IMR-90 (cell line): ENCODE data around the gene POLR3G. TPM values are rescaled to one million over a fixed set of nuclear protein-coding genes. Genes with fewer than 3 reads are reported as not detected.

Experiments
- ATAC-seq: fragments of 200-7000 bp; cut with Tn5 transposase; 2 replicates; pipeline ENCODE4 v1.9.1; 2020; ENCODE audit warnings: low read depth, mild to moderate bottlenecking, moderate library complexity
- BruUV-seq: library from RNA; stranded (reverse); fragments of 400-500 nt; replicated peaks from 2 replicates; lab custom pipeline; 2021; lab: Mats Ljungman, UMichigan
- CTCF ChIA-PET: fragments of 300-600 bp; formaldehyde crosslinking; extraction: SDS; loops from one replicate; lab custom pipeline; 2021; ENCODE audit warnings: antibody characterized with exemption; lab: Yijun Ruan, JAX
- POLR2A ChIA-PET: fragments of 300-600 bp; sonication (Branson Sonifier 250); formaldehyde crosslinking; loops from one replicate; lab custom pipeline; 2022; ENCODE audit warnings: antibody characterized with exemption; ENCODE audit not compliant: unreplicated experiment; lab: Charles Lee
- DNase-seq: peaks from one replicate; pipeline ENCODE4 v3.0.0; 2013
- H2AFZ ChIP-seq: replicated peaks from 2 replicates; pipeline ENCODE3; 2013; ENCODE audit warnings: low read length, mild to moderate bottlenecking; ENCODE audit not compliant: poor library complexity
- H2AK5ac ChIP-seq: 2 replicates; pipeline ENCODE4 v1.6.1; 2013; ENCODE audit warnings: low read depth, low read length, inconsistent platforms
- H2AK9ac ChIP-seq: replicated peaks from 2 replicates; pipeline ENCODE3; 2013; ENCODE audit warnings: mild to moderate bottlenecking, low read depth, low read length, moderate library complexity; ENCODE audit not compliant: poor library complexity
- H2BK120ac ChIP-seq: 2 replicates; pipeline ENCODE4 v1.6.1; 2013; ENCODE audit warnings: low read depth, low read length, inconsistent platforms
- H2BK15ac ChIP-seq: 3 replicates; pipeline ENCODE4 v1.6.1; 2013; ENCODE audit warnings: low read depth, low read length, inconsistent platforms
- H2BK20ac ChIP-seq: 2 replicates; pipeline ENCODE4 v1.6.1; 2013; ENCODE audit warnings: low read depth, mild to moderate bottlenecking, inconsistent platforms, low read length, moderate library complexity
- H2BK5ac ChIP-seq: 2 replicates; pipeline ENCODE4 v1.6.1; 2013; ENCODE audit warnings: mild to moderate bottlenecking, low read depth, low read length, inconsistent platforms; ENCODE audit not compliant: poor library complexity, severe bottlenecking
- H3K14ac ChIP-seq: replicated peaks from 2 replicates; pipeline ENCODE4 v1.6.1; 2013; ENCODE audit warnings: low read depth, low read length, inconsistent platforms
- H3K18ac ChIP-seq: 2 replicates; pipeline ENCODE4 v1.6.1; 2013; ENCODE audit warnings: low read depth, low read length, control low read depth
- H3K23ac ChIP-seq: 2 replicates; pipeline ENCODE4 v1.6.1; 2013; ENCODE audit warnings: low read depth, low read length, inconsistent platforms
- H3K27ac ChIP-seq: 2 replicates; pipeline ENCODE4 v1.5.1; 2013; ENCODE audit warnings: mild to moderate bottlenecking, control low read depth, low read length; ENCODE audit not compliant: insufficient read depth
- H3K27me3 ChIP-seq: 2 replicates; pipeline ENCODE4 v1.6.1; 2013; ENCODE audit warnings: low read length; ENCODE audit not compliant: control insufficient read depth, insufficient read depth
- H3K36me3 ChIP-seq: 2 replicates; pipeline ENCODE4 v1.6.1; 2013; ENCODE audit warnings: low read length, mixed read lengths; ENCODE audit not compliant: control insufficient read depth, insufficient read depth
- H3K4ac ChIP-seq: 2 replicates; pipeline ENCODE4 v1.6.1; 2013; ENCODE audit warnings: low read depth, low read length, inconsistent platforms
- H3K4me1 ChIP-seq: 2 replicates; pipeline ENCODE4 v1.6.1; 2013; ENCODE audit warnings: low read length, mixed read lengths; ENCODE audit not compliant: control insufficient read depth, insufficient read depth
- H3K4me2 ChIP-seq: 2 replicates; pipeline ENCODE4 v1.6.1; 2013; ENCODE audit warnings: low read depth, mild to moderate bottlenecking, control low read depth, low read length, moderate library complexity
- H3K4me3 ChIP-seq: 2 replicates; pipeline ENCODE4 v1.5.1; 2013; ENCODE audit warnings: low read depth, mild to moderate bottlenecking, control low read depth, low read length, moderate library complexity; ENCODE audit not compliant: insufficient read depth
- H3K56ac ChIP-seq: 2 replicates; pipeline ENCODE4 v1.6.1; 2013; ENCODE audit warnings: low read length, inconsistent platforms; ENCODE audit not compliant: insufficient read depth; ENCODE audit errors: extremely low read depth
- H3K79me1 ChIP-seq, 2 experiments: 2 replicates each; pipeline ENCODE4 v1.6.1; 2013; ENCODE audit warnings: low read length in 2 of 2, inconsistent platforms in 1 of 2, low read depth in 1 of 2
- H3K9ac ChIP-seq: 2 replicates; pipeline ENCODE4 v1.6.1; 2013; ENCODE audit warnings: low read depth, low read length, control low read depth
- H3K9me1 ChIP-seq: 2 replicates; pipeline ENCODE4 v1.6.1; 2013; ENCODE audit warnings: low read length, inconsistent platforms; ENCODE audit not compliant: insufficient read depth
- H3K9me3 ChIP-seq: 2 replicates; pipeline ENCODE4 v1.6.1; 2013; ENCODE audit warnings: low read length; ENCODE audit not compliant: control insufficient read depth, insufficient read depth
- H4K20me1 ChIP-seq: 2 replicates; pipeline ENCODE4 v1.6.1; 2013; ENCODE audit warnings: low read length, inconsistent platforms; ENCODE audit not compliant: insufficient read depth
- H4K5ac ChIP-seq: 2 replicates; pipeline ENCODE4 v1.6.1; 2013; ENCODE audit warnings: mild to moderate bottlenecking, low read depth, low read length, control low read depth
- H4K8ac ChIP-seq, 2 experiments: 2 replicates each; pipeline ENCODE4 v1.6.1; 2013; ENCODE audit warnings: low read depth in 2 of 2, low read length in 2 of 2, control low read depth in 1 of 2, inconsistent platforms in 1 of 2
- H4K91ac ChIP-seq: 2 replicates; pipeline ENCODE4 v1.6.1; 2013; ENCODE audit warnings: low read depth, low read length, inconsistent platforms; ENCODE audit not compliant: insufficient read depth
- BHLHE40 ChIP-seq: fragments of 150-350 bp; IDR thresholded peaks from 2 replicates; pipeline ENCODE4 v1.6.1; 2016; ENCODE audit warnings: mild to moderate bottlenecking, low read depth, low read length
- CEBPB ChIP-seq: IDR thresholded peaks from 2 replicates; pipeline ENCODE4 v1.6.1; 2012; ENCODE audit warnings: low read depth, low read length, improper control_type of control experiment
- CHD1 ChIP-seq: IDR thresholded peaks from 2 replicates; pipeline ENCODE4 v1.6.1; 2012; ENCODE audit warnings: low read depth, low read length, improper control_type of control experiment
- FOS ChIP-seq: fragments of 150-350 bp; IDR thresholded peaks from 2 replicates; pipeline ENCODE4 v1.6.1; 2016; ENCODE audit warnings: low read depth, low read length
- MAFK ChIP-seq: IDR thresholded peaks from 2 replicates; pipeline ENCODE4 v1.6.1; 2012; ENCODE audit warnings: low read depth, low read length, improper control_type of control experiment
- MAZ ChIP-seq: IDR thresholded peaks from 2 replicates; pipeline ENCODE4 v1.6.1; 2012; ENCODE audit warnings: low read depth, mild to moderate bottlenecking, low read length, improper control_type of control experiment, moderate library complexity, borderline replicate concordance
- MXI1 ChIP-seq: IDR thresholded peaks from 2 replicates; pipeline ENCODE4 v1.6.1; 2012; ENCODE audit warnings: low read depth, mild to moderate bottlenecking, low read length, moderate library complexity, borderline replicate concordance
- NFE2L2 ChIP-seq: fragments of 150-350 bp; IDR thresholded peaks from 2 replicates; pipeline ENCODE4 v1.6.1; 2016; ENCODE audit warnings: low read depth, mild to moderate bottlenecking, low read length
- POLR2A ChIP-seq: IDR thresholded peaks from 2 replicates; pipeline ENCODE4 v1.6.1; 2012; ENCODE audit warnings: mild to moderate bottlenecking, low read depth, low read length
- RAD21 ChIP-seq: IDR thresholded peaks from 2 replicates; pipeline ENCODE4 v1.6.1; 2012; ENCODE audit warnings: low read length, improper control_type of control experiment
- RCOR1 ChIP-seq: IDR thresholded peaks from 2 replicates; pipeline ENCODE4 v1.6.1; 2012; ENCODE audit warnings: mild to moderate bottlenecking, low read length, improper control_type of control experiment; ENCODE audit not compliant: insufficient replicate concordance
- RFX5 ChIP-seq: IDR thresholded peaks from 2 replicates; pipeline ENCODE4 v1.8.0; 2012; ENCODE audit warnings: low read depth, mild to moderate bottlenecking, low read length, moderate library complexity
- SMC3 ChIP-seq: fragments of 150-350 bp; IDR thresholded peaks from 2 replicates; pipeline ENCODE4 v1.6.1; 2016; ENCODE audit warnings: low read depth, mild to moderate bottlenecking, antibody characterized with exemption, low read length, moderate library complexity
- dilution Hi-C: fragments of 300-500 bp; cut with HindIII; formaldehyde crosslinking; loops from one replicate; pipeline ENCODE4 v1.14.3; 2018; ENCODE audit warnings: low sequenced_read_pairs; ENCODE audit not compliant: unreplicated experiment
- in situ Hi-C: fragments of 300-500 bp; cut with MboI; formaldehyde crosslinking; loops from 3 replicates; pipeline ENCODE4 v1.14.3; 2019; ENCODE audit warnings: low sequenced_read_pairs, inconsistent platforms, mixed read lengths
- intact Hi-C: fragments of 100-400 bp; cut with micrococcal nuclease; formaldehyde crosslinking; loops from 2 replicates; pipeline ENCODE4 v1.10.0; 2022
- polyA plus RNA-seq, 3 experiments: library from polyadenylated mRNA; depleted of rRNA; stranded (reverse); fragments of >200 nt; gene quantifications; 2 replicates each; pipeline ENCODE4 v1.2.3, GENCODE V29; 2012; ENCODE audit warnings: low replicate concordance in 1 of 3
- total RNA-seq: library from RNA; depleted of rRNA; stranded (reverse); fragments of >200 nt; gene quantifications from 2 replicates; pipeline ENCODE4 v1.2.3, GENCODE V29; 2012
- TF ChIP-seq, protein P1 (sequence below): fragments of 150-350 bp; IDR thresholded peaks from 2 replicates; pipeline ENCODE4 v1.6.1; 2017; ENCODE audit warnings: mild to moderate bottlenecking, antibody characterized with exemption, low read length, low read depth
- TF ChIP-seq, protein P2 (sequence below): conservative IDR thresholded peaks from 2 replicates; pipeline ENCODE4 v1.5.1; 2012; ENCODE audit warnings: mild to moderate bottlenecking, low read depth, low read length, improper control_type of control experiment
- TF ChIP-seq, protein P3 (sequence below): fragments of 150-350 bp; IDR thresholded peaks from 2 replicates; pipeline ENCODE4 v1.6.1; 2016; ENCODE audit warnings: low read depth, mild to moderate bottlenecking, low read length, moderate library complexity, borderline replicate concordance

Gene POLR3G
- total and polyA plus RNA-seq, 2 of the 4 experiments (the other 2 are of a cell fraction), result 10.6 to 11.6 TPM

DNA sequence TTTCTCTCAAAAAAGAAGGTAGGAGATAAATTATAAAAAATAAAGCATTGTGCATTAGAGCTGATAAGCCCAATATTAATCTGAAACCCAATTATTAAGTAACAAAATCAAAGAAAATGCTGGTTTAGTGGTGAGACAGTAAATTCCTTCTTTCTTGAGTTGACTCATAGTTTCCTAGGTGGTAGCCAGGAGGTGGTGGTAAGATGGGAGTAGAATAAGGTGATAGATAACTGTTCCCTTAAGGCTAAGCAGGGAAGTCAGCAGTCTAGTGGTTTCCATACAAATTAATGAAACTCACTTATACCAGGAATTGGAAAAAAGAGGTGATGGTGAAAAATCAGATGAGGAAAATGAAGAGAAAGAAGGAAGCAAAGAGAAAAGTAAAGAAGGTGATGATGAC, 31.6 kb downstream of the POLR3G start:
- H3K9me3 ChIP-seq, result no peaks in the 10 kb centered on the region
- H4K20me1 ChIP-seq, result no peaks in the 10 kb centered on the region
- H3K79me1 ChIP-seq, result no peaks in the 10 kb centered on the region; a peak in 1 of 4 replicates
- TF ChIP-seq MXI1, result no peak
- no peak for TF ChIP-seq RCOR1
- no peak for TF ChIP-seq MAZ
- TF ChIP-seq RFX5, result no peak
- TF ChIP-seq NFE2L2, result no peak
- no peak for TF ChIP-seq BHLHE40
- TF ChIP-seq MAFK, result no peak
- TF ChIP-seq, protein P1, sequence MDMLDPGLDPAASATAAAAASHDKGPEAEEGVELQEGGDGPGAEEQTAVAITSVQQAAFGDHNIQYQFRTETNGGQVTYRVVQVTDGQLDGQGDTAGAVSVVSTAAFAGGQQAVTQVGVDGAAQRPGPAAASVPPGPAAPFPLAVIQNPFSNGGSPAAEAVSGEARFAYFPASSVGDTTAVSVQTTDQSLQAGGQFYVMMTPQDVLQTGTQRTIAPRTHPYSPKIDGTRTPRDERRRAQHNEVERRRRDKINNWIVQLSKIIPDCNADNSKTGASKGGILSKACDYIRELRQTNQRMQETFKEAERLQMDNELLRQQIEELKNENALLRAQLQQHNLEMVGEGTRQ, result no peak
- TF ChIP-seq, protein P2, sequence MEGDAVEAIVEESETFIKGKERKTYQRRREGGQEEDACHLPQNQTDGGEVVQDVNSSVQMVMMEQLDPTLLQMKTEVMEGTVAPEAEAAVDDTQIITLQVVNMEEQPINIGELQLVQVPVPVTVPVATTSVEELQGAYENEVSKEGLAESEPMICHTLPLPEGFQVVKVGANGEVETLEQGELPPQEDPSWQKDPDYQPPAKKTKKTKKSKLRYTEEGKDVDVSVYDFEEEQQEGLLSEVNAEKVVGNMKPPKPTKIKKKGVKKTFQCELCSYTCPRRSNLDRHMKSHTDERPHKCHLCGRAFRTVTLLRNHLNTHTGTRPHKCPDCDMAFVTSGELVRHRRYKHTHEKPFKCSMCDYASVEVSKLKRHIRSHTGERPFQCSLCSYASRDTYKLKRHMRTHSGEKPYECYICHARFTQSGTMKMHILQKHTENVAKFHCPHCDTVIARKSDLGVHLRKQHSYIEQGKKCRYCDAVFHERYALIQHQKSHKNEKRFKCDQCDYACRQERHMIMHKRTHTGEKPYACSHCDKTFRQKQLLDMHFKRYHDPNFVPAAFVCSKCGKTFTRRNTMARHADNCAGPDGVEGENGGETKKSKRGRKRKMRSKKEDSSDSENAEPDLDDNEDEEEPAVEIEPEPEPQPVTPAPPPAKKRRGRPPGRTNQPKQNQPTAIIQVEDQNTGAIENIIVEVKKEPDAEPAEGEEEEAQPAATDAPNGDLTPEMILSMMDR, result no peak
- no peak for TF ChIP-seq FOS
- TF ChIP-seq CEBPB, result no peak
- TF ChIP-seq, protein P3, sequence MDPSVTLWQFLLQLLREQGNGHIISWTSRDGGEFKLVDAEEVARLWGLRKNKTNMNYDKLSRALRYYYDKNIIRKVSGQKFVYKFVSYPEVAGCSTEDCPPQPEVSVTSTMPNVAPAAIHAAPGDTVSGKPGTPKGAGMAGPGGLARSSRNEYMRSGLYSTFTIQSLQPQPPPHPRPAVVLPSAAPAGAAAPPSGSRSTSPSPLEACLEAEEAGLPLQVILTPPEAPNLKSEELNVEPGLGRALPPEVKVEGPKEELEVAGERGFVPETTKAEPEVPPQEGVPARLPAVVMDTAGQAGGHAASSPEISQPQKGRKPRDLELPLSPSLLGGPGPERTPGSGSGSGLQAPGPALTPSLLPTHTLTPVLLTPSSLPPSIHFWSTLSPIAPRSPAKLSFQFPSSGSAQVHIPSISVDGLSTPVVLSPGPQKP, result no peak
- no peak for TF ChIP-seq SMC3
- no peak for TF ChIP-seq RAD21
- TF ChIP-seq CHD1, result no peak
- no peak for TF ChIP-seq POLR2A
- no peak overlapping the region for H2AK9ac ChIP-seq
- no peak overlapping the region for H2BK15ac ChIP-seq
- dilution Hi-C loops, result no loop called here
- H3K56ac ChIP-seq, result no peak overlapping the region
- H3K27me3 ChIP-seq, result no peaks in the 10 kb centered on the region
- no peak overlapping the region for H2BK20ac ChIP-seq
- H4K91ac ChIP-seq, result no peak overlapping the region
- no peak overlapping the region for H3K4me2 ChIP-seq
- H3K18ac ChIP-seq, result no peak overlapping the region
- no peaks in the 10 kb centered on the region for H3K36me3 ChIP-seq
- no peak overlapping the region for H4K8ac ChIP-seq
- no peak overlapping the region for H2BK120ac ChIP-seq
- no peak overlapping the region for H2BK5ac ChIP-seq
- intact Hi-C loops, result no loop called here
- H2AFZ ChIP-seq, result no peak overlapping the region
- no peaks in the 10 kb centered on the region for H3K9me1 ChIP-seq
- H3K27ac ChIP-seq, result no peak overlapping the region
- no peak overlapping the region for H3K4ac ChIP-seq
- ChIA-PET CTCF (no interaction called here), POLR2A (no interaction called here)
- DNase-seq (no peak), ATAC-seq (no peak)
- no peak overlapping the region for H2AK5ac ChIP-seq
- no TSS peak for BruUV-seq
- peaks cover 2% of the 10 kb centered on the region; the same call in 1 of the 2 replicates for H3K4me1 ChIP-seq
- in situ Hi-C loops, result no loop called here
- no peak overlapping the region for H4K5ac ChIP-seq
- H3K14ac ChIP-seq, result no peak overlapping the region
- no peak overlapping the region for H3K23ac ChIP-seq
- H3K9ac ChIP-seq, result no peak overlapping the region
- no peak overlapping the region for H3K4me3 ChIP-seq
